Measurements from ENCODE around the gene MTX3.

MTX3 gene

GRCh38 chr5:79982136-79982535 is 8.9 kb downstream of the MTX3 start:
- no peak for DNase-seq

GRCh38 chr5:79976759-79977515 is 14.1 kb downstream of the MTX3 start:
- DNase-seq, result no peak

- no peak for DNase-seq
Measured at GRCh38 chr5:79975422-79975821, 15.6 kb downstream of the MTX3 start.

- no peak for DNase-seq
Measured at GRCh38 chr5:79974886-79975285, 16.2 kb downstream of the MTX3 start.

GRCh38 chr5:79973996-79974395 is 17.1 kb downstream of the MTX3 start:
- no peak for DNase-seq

- no peak for DNase-seq
Measured at GRCh38 chr5:79973511-79973910, 17.6 kb downstream of the MTX3 start.

- DNase-seq, result no peak
Measured at GRCh38 chr5:79971156-79971555, 19.9 kb downstream of the MTX3 start.

GRCh38 chr5:79966448-79966847 is 24.6 kb downstream of the MTX3 start:
- DNase-seq, result no peak

GRCh38 chr5:79964136-79964535 is 26.9 kb downstream of the MTX3 start:
- no peak for DNase-seq

GRCh38 chr5:79963261-79964061 is 27.6 kb downstream of the MTX3 start:
- no peak for DNase-seq

- DNase-seq, result no peak
Measured at GRCh38 chr5:79962575-79963222, 28.4 kb downstream of the MTX3 start.

- no peak for DNase-seq
Measured at GRCh38 chr5:79961716-79962574, 29.1 kb downstream of the MTX3 start.

GRCh38 chr5:79959407-79959806 is 31.7 kb downstream of the MTX3 start:
- DNase-seq, result no peak

GRCh38 chr5:79955941-79956670 is 35.0 kb downstream of the MTX3 start:
- DNase-seq, result no peak

- DNase-seq, result no peak
Measured at GRCh38 chr5:79955356-79955895, 35.6 kb downstream of the MTX3 start.

- no peak for DNase-seq
Measured at GRCh38 chr5:79954620-79955019, 36.4 kb downstream of the MTX3 start.

- DNase-seq, result no peak
Measured at GRCh38 chr5:79947567-79947966, 43.5 kb downstream of the MTX3 start.

- DNase-seq, result no peak
Measured at GRCh38 chr5:79938468-79938867, 52.6 kb downstream of the MTX3 start.

- no peak for DNase-seq
Measured at GRCh38 chr5:79936646-79937216, 54.3 kb downstream of the MTX3 start.

- no peak for DNase-seq
Measured at GRCh38 chr5:79936002-79936645, 54.9 kb downstream of the MTX3 start.

- DNase-seq, result no peak
Measured at GRCh38 chr5:79934681-79935080, 56.4 kb downstream of the MTX3 start.

Measured in AML-193 (cell line).